Stimulated activated CD4-positive, alpha-beta T cell treated with anti-CD3 and anti-CD28 coated beads, Interleukin-15, amount 100 ng/mL, for 1 hour (primary cell): ENCODE measurements around the gene TTC21A.

Source experiments
- DNase-seq, 2 donors: peaks; one replicate each; pipeline ENCODE4 v3.0.0-alpha.2; 2020; ENCODE audit warnings: low read depth in 1 of 2, low spot score in 1 of 2

The TTC21A gene

GRCh38 chr3:39118079-39118478 is 10.6 kb downstream of the TTC21A start:
- DNase-seq = no peak

- no peak for DNase-seq
These were observed 11.6 kb downstream of the TTC21A start for GRCh38 chr3:39118931-39119660.

- DNase-seq = no peak
These were observed 14.1 kb downstream of the TTC21A start for GRCh38 chr3:39121621-39122020.

- DNase-seq = no peak
These were observed 15.3 kb downstream of the TTC21A start for GRCh38 chr3:39122813-39123212.

GRCh38 chr3:39124876-39125840 is 17.7 kb downstream of the TTC21A start:
- DNase-seq = no peak

GRCh38 chr3:39125841-39126500 is 18.5 kb downstream of the TTC21A start:
- no peak for DNase-seq

GRCh38 chr3:39126532-39127071 is 19.1 kb downstream of the TTC21A start:
- DNase-seq = no peak

GRCh38 chr3:39127269-39127907 is 19.9 kb downstream of the TTC21A start:
- no peak for DNase-seq

GRCh38 chr3:39127908-39128304 is 20.4 kb downstream of the TTC21A start:
- no peak for DNase-seq

- DNase-seq = no peak
These were observed 21.5 kb downstream of the TTC21A start for GRCh38 chr3:39128951-39129350.

- no peak for DNase-seq
These were observed 22.5 kb downstream of the TTC21A start for GRCh38 chr3:39130026-39130425.

- no peak for DNase-seq
These were observed 23.3 kb downstream of the TTC21A start for GRCh38 chr3:39130693-39131265.

- DNase-seq = no peak
These were observed 24.9 kb downstream of the TTC21A start for GRCh38 chr3:39132096-39133092.

- no peak for DNase-seq
These were observed 25.6 kb downstream of the TTC21A start for GRCh38 chr3:39133093-39133490.

- DNase-seq = no peak
These were observed 26.3 kb downstream of the TTC21A start for GRCh38 chr3:39133822-39134221.

- no peak for DNase-seq
These were observed 26.8 kb downstream of the TTC21A start for GRCh38 chr3:39134305-39134704.

GRCh38 chr3:39135170-39135805 is 27.8 kb downstream of the TTC21A start:
- DNase-seq = no peak

GRCh38 chr3:39136533-39137434 is 29.3 kb downstream of the TTC21A start:
- no peak for DNase-seq
